Neutrophil (primary cell): ENCODE data around the gene ADAMTSL3.
"Not testable (repeated sequence)": the region's sequence is repeated elsewhere in the genome, so short reads cannot be mapped to it uniquely, and the experiment has no call there.

Experiments used
- H3K27ac ChIP-seq: fragments of 200-600 bp; sonication (generic); 2 replicates; pipeline ENCODE4 v1.5.1; 2016; ENCODE audit warnings: mild to moderate bottlenecking, moderate library complexity
- H3K27me3 ChIP-seq: fragments of 200-600 bp; sonication (generic); 2 replicates; pipeline ENCODE4 v1.6.0; 2016; ENCODE audit warnings: mild to moderate bottlenecking
- H3K36me3 ChIP-seq: fragments of 200-600 bp; sonication (generic); 2 replicates; pipeline ENCODE4 v1.5.1; 2017
- H3K4me1 ChIP-seq, 2 experiments: fragments of 200-600 bp in 1 of 2; sonication (generic) in 1 of 2; 1 replicate in 1 of 2; 2 replicates in 1 of 2; pipeline versions ENCODE4 v1.5.1 to v1.6.1; 2013 to 2016; ENCODE audit warnings: low read depth in 1 of 2, low read length in 1 of 2, mild to moderate bottlenecking in 1 of 2, moderate library complexity in 1 of 2; ENCODE audit not compliant: control insufficient read depth in 1 of 2, insufficient read depth in 1 of 2
- H3K4me3 ChIP-seq, 2 experiments: fragments of 200-600 bp in 1 of 2; sonication (generic) in 1 of 2; 1 replicate in 1 of 2; 2 replicates in 1 of 2; pipeline ENCODE4 v1.5.1; 2013 to 2016; ENCODE audit warnings: low read depth in 1 of 2, low read length in 1 of 2, mild to moderate bottlenecking in 1 of 2, moderate library complexity in 1 of 2
- H3K9me3 ChIP-seq: fragments of 200-600 bp; sonication (generic); 2 replicates; pipeline ENCODE4 v1.5.1; 2016
- TF ChIP-seq, protein P1 (sequence below): fragments of 200-600 bp; sonication (generic); IDR thresholded peaks from 2 replicates; pipeline ENCODE4 v1.5.1; 2016; ENCODE audit warnings: antibody characterized with exemption

The ADAMTSL3 gene

DNA sequence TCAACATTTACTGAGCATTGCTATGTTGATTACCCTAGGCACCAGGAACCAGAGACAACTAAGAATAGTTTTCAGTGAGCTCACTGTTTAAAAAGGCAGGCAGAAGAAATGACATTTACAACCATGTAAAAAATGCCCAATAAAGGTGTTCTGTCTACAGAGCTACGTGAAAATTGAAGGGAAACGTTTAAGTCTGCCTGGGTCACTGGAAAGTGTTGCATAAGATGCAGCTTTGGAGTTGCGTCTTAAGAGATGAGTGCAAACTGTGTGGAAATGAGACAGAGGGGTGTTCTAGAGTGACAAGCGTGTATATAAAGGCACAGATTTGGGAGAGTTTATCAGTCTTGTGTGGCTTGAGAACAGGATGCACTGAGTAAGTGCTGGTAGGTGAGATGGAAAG, 303.0 kb downstream of the ADAMTSL3 start:
- H3K4me3 ChIP-seq = no peak overlapping the region
- TF ChIP-seq, protein P1, sequence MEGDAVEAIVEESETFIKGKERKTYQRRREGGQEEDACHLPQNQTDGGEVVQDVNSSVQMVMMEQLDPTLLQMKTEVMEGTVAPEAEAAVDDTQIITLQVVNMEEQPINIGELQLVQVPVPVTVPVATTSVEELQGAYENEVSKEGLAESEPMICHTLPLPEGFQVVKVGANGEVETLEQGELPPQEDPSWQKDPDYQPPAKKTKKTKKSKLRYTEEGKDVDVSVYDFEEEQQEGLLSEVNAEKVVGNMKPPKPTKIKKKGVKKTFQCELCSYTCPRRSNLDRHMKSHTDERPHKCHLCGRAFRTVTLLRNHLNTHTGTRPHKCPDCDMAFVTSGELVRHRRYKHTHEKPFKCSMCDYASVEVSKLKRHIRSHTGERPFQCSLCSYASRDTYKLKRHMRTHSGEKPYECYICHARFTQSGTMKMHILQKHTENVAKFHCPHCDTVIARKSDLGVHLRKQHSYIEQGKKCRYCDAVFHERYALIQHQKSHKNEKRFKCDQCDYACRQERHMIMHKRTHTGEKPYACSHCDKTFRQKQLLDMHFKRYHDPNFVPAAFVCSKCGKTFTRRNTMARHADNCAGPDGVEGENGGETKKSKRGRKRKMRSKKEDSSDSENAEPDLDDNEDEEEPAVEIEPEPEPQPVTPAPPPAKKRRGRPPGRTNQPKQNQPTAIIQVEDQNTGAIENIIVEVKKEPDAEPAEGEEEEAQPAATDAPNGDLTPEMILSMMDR = no peak
- no peaks in the 10 kb centered on the region for H3K9me3 ChIP-seq
- no peaks in the 10 kb centered on the region for H3K4me1 ChIP-seq
- H3K27ac ChIP-seq = no peak overlapping the region
- H3K27me3 ChIP-seq = no peaks in the 10 kb centered on the region
- H3K36me3 ChIP-seq = no peaks in the 10 kb centered on the region

DNA sequence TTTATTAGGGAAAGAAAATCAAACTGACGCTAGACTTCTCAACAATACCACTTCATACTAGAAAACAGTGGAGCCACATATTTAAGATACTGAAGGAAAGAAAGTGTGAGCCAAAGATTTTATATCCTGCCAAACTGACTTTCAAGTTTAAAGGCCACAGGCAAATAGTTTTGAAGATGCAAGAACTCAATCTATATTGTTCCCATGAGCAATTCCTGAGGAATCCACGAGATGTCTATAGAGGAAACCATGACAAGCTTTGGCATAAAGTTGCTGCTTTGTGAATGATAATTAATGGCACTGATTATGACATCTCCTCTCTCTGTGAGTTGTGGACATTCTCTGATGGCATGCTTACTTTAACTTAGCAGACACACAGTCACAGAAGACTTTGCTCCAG, 305.6 kb downstream of the ADAMTSL3 start:
- TF ChIP-seq, protein P1 = no peak
- H3K36me3 ChIP-seq = no peaks in the 10 kb centered on the region
- no peaks in the 10 kb centered on the region for H3K27me3 ChIP-seq
- H3K4me3 ChIP-seq = no peak overlapping the region
- H3K9me3 ChIP-seq = no peaks in the 10 kb centered on the region
- no peaks in the 10 kb centered on the region for H3K4me1 ChIP-seq
- H3K27ac ChIP-seq = no peak overlapping the region

DNA sequence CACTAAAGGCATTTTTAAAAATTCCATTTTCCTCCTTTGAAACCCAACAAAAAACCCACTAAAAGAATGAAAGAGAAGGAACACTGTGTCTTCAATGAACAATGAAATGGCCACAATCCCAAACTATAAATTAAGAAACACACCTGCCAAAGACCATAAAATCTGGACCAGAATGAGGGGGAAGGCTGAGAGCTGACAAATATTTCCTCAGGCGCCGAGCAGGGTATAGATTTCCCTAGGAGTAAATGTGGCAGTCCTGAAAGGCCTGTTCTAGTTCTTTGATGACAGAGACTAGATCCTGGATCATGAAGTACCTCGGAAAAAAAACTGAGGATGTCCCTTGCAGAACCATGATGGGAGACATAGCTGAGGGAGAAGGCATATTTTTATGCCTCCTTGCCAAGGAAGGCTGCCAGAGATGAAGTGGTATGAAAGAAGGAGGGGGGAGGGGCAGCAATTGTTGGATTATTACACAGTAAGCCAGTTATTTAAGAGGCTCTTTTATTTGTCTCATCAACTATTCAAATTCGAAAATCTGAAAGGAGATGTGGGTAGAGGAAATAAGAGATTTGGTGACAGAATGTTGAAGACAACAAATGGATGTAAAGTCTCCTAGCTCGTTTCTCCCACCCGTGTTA, 306.4 kb downstream of the ADAMTSL3 start:
- Histone ChIP-seq H3K27me3 (no peaks in the 10 kb centered on the region), H3K27ac (no peak overlapping the region), H3K4me1 (no peaks in the 10 kb centered on the region)

DNA sequence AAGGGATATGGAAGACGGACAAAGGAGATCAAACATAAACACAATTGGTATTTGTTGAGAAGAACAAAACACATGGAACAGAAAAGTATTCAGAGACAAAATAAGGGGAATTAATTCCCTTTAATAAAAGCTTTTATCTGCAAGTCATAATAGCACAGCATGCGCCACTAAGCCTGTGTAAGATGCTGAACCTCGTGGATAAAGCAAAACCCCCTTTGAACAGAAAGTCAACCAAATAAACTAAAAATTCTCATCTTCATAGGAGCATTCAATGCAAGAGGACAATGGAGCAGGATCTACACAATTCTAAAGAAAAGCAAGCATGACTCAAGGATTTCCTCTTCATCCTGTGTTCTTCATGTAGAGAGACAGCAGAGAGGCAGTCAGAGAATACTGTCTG, 307.4 kb downstream of the ADAMTSL3 start:
- Histone ChIP-seq H3K27me3 (no peaks in the 10 kb centered on the region), H3K9me3 (no peaks in the 10 kb centered on the region), H3K36me3 (no peaks in the 10 kb centered on the region), H3K27ac (no peak overlapping the region), H3K4me1 (no peaks in the 10 kb centered on the region), H3K4me3 (no peak overlapping the region)
- TF ChIP-seq, protein P1 = no peak

More for the DNA sequence above, 306.4 kb downstream of the ADAMTSL3 start:
- Histone ChIP-seq H3K9me3 (no peaks in the 10 kb centered on the region), H3K36me3 (no peaks in the 10 kb centered on the region), H3K4me3 (no peak overlapping the region)
- TF ChIP-seq, protein P1 = no peak

DNA sequence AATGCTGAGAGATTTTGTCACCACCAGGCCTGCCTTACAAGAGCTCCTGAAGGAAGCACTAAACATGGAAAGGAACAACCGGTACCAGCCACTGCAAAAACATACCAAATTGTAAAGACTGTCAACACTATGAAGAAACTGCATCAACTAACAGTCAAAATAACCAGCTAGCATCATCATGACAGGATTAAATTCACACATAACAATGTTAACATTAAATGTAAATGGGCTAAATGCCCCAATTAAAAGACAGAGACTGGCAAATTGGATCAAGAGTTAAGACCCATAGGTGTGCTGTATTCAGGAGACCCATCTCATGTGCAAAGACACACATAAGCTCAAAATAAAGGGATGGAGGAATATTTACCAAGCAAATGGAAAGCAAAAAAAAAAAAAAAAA, 311.0 kb downstream of the ADAMTSL3 start:
- not testable (repeated sequence) for H3K4me3 ChIP-seq, H3K4me1 ChIP-seq, H3K36me3 ChIP-seq, H3K9me3 ChIP-seq, H3K27me3 ChIP-seq, H3K27ac ChIP-seq

DNA sequence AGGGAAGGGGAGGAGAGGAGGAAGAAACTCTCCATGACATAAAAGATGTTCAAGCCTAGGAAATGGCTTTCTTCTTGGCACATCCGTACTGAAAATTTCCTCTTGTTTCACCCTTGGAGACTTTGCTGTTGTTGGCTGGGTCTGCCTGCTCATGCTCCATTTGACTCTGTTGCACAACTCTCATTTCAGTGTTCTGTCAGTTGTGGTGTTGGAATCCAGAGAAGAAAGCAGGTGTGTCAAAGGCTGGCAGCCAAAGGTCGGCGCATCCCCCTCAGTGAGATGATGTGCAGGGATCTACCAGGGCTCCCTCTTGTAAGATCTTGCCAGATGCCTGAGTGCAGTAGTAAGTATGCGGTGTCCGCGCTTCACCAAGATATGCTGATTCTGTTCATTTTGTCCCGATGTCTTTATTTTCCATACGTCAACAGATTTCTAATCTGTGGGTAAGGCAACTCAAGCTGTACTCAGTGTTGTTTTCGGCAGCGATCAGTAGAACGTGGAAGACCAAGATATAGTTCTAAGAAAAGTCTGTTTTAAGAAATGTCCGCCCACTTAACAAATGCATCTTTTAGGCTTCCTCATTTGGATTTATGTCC, 316.5 kb downstream of the ADAMTSL3 start:
- TF ChIP-seq, protein P1 = no peak
- Histone ChIP-seq H3K36me3 (no peaks in the 10 kb centered on the region), H3K4me1 (no peaks in the 10 kb centered on the region), H3K27me3 (no peaks in the 10 kb centered on the region), H3K27ac (no peak overlapping the region), H3K4me3 (no peak overlapping the region), H3K9me3 (no peaks in the 10 kb centered on the region)
